ENCODE measurements around the gene RFX7.

DNA sequence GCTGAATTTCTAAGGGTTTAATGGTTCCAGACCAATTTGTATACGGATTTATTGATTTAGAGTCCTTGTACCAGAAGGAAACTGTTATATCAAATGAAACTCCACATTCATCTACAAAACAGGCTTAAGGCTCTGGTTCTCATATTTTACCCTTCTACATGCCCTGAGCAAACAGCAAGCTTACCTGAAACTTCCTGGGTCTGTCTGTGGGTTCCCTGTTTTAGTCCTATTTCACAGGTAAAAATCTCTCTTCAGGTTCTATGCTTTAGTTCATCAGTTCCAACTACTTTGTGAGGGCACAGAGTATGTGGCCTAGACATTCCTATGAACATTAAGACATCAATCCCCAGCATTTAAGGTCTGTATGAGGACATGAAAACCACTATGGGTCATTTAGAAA is 57.7 kb downstream of the RFX7 start:
- TF ChIP-seq, protein P1, sequence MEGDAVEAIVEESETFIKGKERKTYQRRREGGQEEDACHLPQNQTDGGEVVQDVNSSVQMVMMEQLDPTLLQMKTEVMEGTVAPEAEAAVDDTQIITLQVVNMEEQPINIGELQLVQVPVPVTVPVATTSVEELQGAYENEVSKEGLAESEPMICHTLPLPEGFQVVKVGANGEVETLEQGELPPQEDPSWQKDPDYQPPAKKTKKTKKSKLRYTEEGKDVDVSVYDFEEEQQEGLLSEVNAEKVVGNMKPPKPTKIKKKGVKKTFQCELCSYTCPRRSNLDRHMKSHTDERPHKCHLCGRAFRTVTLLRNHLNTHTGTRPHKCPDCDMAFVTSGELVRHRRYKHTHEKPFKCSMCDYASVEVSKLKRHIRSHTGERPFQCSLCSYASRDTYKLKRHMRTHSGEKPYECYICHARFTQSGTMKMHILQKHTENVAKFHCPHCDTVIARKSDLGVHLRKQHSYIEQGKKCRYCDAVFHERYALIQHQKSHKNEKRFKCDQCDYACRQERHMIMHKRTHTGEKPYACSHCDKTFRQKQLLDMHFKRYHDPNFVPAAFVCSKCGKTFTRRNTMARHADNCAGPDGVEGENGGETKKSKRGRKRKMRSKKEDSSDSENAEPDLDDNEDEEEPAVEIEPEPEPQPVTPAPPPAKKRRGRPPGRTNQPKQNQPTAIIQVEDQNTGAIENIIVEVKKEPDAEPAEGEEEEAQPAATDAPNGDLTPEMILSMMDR (IDR thresholded peaks at IDR 0.05 in 8 of 11, conservative IDR thresholded peaks at IDR 0.05 in 3 of 11) = no peak
- TF ChIP-seq POLR2A (IDR thresholded peaks at IDR 0.05) = no peak

Data from spleen (tissue), 7 donors.